Loucy (cell line): ENCODE data around the gene PTPRN2.

Experiments
- CTCF ChIP-seq: fragments of 200-600 bp; sonication (generic); conservative IDR thresholded peaks from 2 replicates; pipeline ENCODE4 v1.5.1; 2014; ENCODE audit warnings: mild to moderate bottlenecking, antibody characterized with exemption, low read length
- EZH2phosphoT487 ChIP-seq: fragments of 200-600 bp; IDR thresholded peaks from 2 replicates; pipeline ENCODE4 v1.6.1; 2018; ENCODE audit warnings: antibody characterized with exemption, mild to moderate bottlenecking, moderate library complexity, borderline replicate concordance

GRCh38 chr7:157577796-157578339 lies 1009.8 kb downstream of the PTPRN2 start:
- no peak for TF ChIP-seq CTCF
- TF ChIP-seq EZH2phosphoT487, result no peak
